HepG2 (cell line): ENCODE measurements around the gene ACADVL. TPM values are rescaled to one million over a fixed set of nuclear protein-coding genes. Genes with fewer than 3 reads are reported as not detected.

ENCODE experiments used
- AKAP8 ChIP-seq: sonication (generic); formaldehyde crosslinking; IDR thresholded peaks from 2 replicates; pipeline ENCODE4 v1.5.1; 2020; ENCODE audit warnings: mild to moderate bottlenecking, missing genetic modification reagents
- FIP1L1 ChIP-seq: fragments of 200-400 bp; formaldehyde crosslinking; IDR thresholded peaks from 2 replicates; pipeline ENCODE4 v1.6.1; 2018; ENCODE audit warnings: low read depth, mild to moderate bottlenecking, low read length, moderate library complexity, borderline replicate concordance; ENCODE audit not compliant: insufficient read depth
- GTF3A ChIP-seq: sonication (generic); formaldehyde crosslinking; conservative IDR thresholded peaks from 2 replicates; pipeline ENCODE4 v1.4.0; 2020; ENCODE audit warnings: mild to moderate bottlenecking, missing genetic modification reagents
- HDAC1 ChIP-seq: sonication (generic); formaldehyde crosslinking; IDR thresholded peaks from 2 replicates; pipeline ENCODE4 v1.5.1; 2020; ENCODE audit warnings: mild to moderate bottlenecking, missing genetic modification reagents
- HNRNPLL ChIP-seq: fragments of 200-400 bp; formaldehyde crosslinking; IDR thresholded peaks from 2 replicates; pipeline ENCODE4 v1.6.1; 2017; ENCODE audit warnings: mild to moderate bottlenecking, low read depth, low read length; ENCODE audit not compliant: poor library complexity, severe bottlenecking
- KDM1A ChIP-seq: IDR thresholded peaks from 2 replicates; pipeline ENCODE4 v1.6.1; 2016; ENCODE audit warnings: missing compliant biosample characterization
- PRPF4 ChIP-seq: fragments of 200-400 bp; formaldehyde crosslinking; IDR thresholded peaks from 2 replicates; pipeline ENCODE4 v1.6.1; 2016; ENCODE audit warnings: low read length, low read depth; ENCODE audit not compliant: poor library complexity, severe bottlenecking
- RERE ChIP-seq: IDR thresholded peaks from 2 replicates; pipeline ENCODE4 v1.6.1; 2016; ENCODE audit warnings: low read depth, missing genetic modification reagents, missing compliant biosample characterization
- ZBTB10 ChIP-seq: sonication (generic); formaldehyde crosslinking; IDR thresholded peaks from 2 replicates; pipeline ENCODE4 v1.4.0; 2020; ENCODE audit warnings: missing genetic modification reagents, borderline replicate concordance
- ZNF281 ChIP-seq: sonication (generic); formaldehyde crosslinking; IDR thresholded peaks from 2 replicates; pipeline ENCODE4 v1.4.0; 2020; ENCODE audit warnings: missing genetic modification reagents, borderline replicate concordance
- ZNF687 ChIP-seq: sonication (generic); formaldehyde crosslinking; IDR thresholded peaks from 2 replicates; pipeline ENCODE4 v1.5.1; 2020; ENCODE audit warnings: mild to moderate bottlenecking, missing genetic modification reagents, moderate library complexity
- polyA plus RNA-seq, 8 experiments: library from polyadenylated mRNA; depleted of rRNA in 3 of 8; stranded (reverse) in 7 of 8; unstranded in 1 of 8; fragments of >200 nt; fragmentation: Illumina TruSeq in 4 of 8; extraction: Trizol in 4 of 8; gene quantifications; 2 replicates each; pipeline versions ENCODE4 v1.2.1 to v1.2.3, GENCODE V29; 2011 to 2016; ENCODE audit warnings: low read depth in 4 of 8, missing spikeins in 1 of 8, mixed read lengths in 1 of 8; ENCODE audit not compliant: insufficient read depth in 1 of 8
- total RNA-seq, 5 experiments: library from RNA; depleted of rRNA; stranded (reverse); fragments of >200 nt; fragmentation: Illumina TruSeq; extraction: Trizol; gene quantifications; 2 replicates each; pipeline ENCODE4 v1.2.3, GENCODE V29; 2016; ENCODE audit warnings: low read depth in 1 of 5

Gene ACADVL
- total and polyA plus RNA-seq, 2 of the 13 experiments (the other 11 are each of a cell fraction or from before 2014, with no cell fraction given) = 219 to 412 TPM

- TF ChIP-seq HNRNPLL = peak; percentile 27
- peak; percentile 80; the same call in 1 of the 2 replicates for TF ChIP-seq AKAP8 (CRISPR knock-in tag)
- TF ChIP-seq KDM1A (CRISPR knock-in tag) = no peak
- no peak for TF ChIP-seq GTF3A
- TF ChIP-seq ZNF687 = peak; percentile 59
- TF ChIP-seq HDAC1 (CRISPR knock-in tag) = no peak; the same call in 1 of the 2 replicates
- peak; percentile 48; the same call in 1 of the 2 replicates for TF ChIP-seq ZBTB10 (CRISPR knock-in tag)
- TF ChIP-seq ZNF281 = peak; percentile 82
- peak; percentile 87 for TF ChIP-seq PRPF4
- TF ChIP-seq RERE (CRISPR knock-in tag) = no peak
- TF ChIP-seq FIP1L1 = no peak
Observed at GRCh38 chr17:7237761-7238419, 18.2 kb downstream of the ACADVL start (continued).
